ENCODE data around the gene ATP8A2. TPM values are rescaled to one million over a fixed set of nuclear protein-coding genes. Genes with fewer than 3 reads are reported as not detected.
A peak's percentile ranks its signal among the peaks of the same experiment; 100 is the strongest.
"Not testable (repeated sequence)": the region's sequence is repeated elsewhere in the genome, so short reads cannot be mapped to it uniquely, and the experiment has no call there.

The ATP8A2 gene
- total RNA-seq, 4 donors from 2014 or later, result not detected

DNA sequence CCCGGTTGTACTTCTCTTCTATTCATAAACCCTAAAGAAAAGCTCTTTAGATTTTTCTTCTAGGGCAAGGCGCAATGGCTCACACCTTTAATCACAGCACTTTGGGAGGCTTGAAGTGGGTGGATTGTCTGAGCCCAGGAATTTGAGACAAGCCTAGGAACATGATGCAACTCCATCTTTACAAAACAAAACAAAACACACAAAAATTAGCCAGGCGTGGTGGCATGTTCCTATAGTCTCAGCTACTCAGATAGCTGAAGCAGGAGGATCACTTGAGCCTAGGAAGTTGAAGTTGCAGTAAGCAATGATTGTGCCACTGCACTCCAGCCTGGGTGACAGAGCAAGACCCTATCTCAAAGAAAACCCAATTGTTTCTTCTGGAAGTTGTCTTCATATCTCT, 439.7 kb downstream of the ATP8A2 start:
- intact Hi-C loops (cut with DNase I; ENCODE audit: low total_unique reads), result no loop called here
- no peak overlapping the region for H3K27ac ChIP-seq
- H3K9me3 ChIP-seq, result no peaks in the 10 kb centered on the region
- TF ChIP-seq POLR2A (IDR thresholded peaks at IDR 0.05), result no peak
- TF ChIP-seq, protein P1, sequence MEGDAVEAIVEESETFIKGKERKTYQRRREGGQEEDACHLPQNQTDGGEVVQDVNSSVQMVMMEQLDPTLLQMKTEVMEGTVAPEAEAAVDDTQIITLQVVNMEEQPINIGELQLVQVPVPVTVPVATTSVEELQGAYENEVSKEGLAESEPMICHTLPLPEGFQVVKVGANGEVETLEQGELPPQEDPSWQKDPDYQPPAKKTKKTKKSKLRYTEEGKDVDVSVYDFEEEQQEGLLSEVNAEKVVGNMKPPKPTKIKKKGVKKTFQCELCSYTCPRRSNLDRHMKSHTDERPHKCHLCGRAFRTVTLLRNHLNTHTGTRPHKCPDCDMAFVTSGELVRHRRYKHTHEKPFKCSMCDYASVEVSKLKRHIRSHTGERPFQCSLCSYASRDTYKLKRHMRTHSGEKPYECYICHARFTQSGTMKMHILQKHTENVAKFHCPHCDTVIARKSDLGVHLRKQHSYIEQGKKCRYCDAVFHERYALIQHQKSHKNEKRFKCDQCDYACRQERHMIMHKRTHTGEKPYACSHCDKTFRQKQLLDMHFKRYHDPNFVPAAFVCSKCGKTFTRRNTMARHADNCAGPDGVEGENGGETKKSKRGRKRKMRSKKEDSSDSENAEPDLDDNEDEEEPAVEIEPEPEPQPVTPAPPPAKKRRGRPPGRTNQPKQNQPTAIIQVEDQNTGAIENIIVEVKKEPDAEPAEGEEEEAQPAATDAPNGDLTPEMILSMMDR (IDR thresholded peaks at IDR 0.05 in 4 of 5, conservative IDR thresholded peaks at IDR 0.05 in 1 of 5), result no peak
- in situ Hi-C loops (cut with MboI; ENCODE audit: low sequenced_read_pairs in 4 of 4), result no loop called here
- H3K4me3 ChIP-seq, result no peak overlapping the region
- DNase-seq (no peak), ATAC-seq (no peak)
- peaks cover 13 to 15% of the 10 kb centered on the region in 2 donors for H3K4me1 ChIP-seq
- H3K36me3 ChIP-seq, result no peaks in the 10 kb centered on the region
- no peaks in the 10 kb centered on the region for H3K27me3 ChIP-seq

DNA sequence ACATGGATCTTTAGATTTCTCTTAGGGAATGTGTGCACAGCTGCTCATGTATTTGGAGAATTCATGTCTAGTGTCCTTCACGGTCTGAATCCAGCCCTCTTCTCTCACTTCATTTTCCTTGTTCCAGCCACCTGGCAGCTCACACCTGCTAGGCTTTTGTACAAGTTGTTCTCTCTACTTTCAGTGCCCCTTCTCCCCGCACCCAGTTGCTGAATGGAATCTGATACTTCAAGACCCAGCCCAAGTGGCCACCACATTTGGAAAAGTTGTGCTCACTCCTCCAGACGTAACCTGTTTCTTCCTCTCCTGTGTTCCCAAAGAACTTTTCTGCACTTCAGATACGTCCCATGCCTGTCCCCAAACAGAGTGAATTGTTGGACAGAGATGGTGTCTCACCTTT, 444.5 kb downstream of the ATP8A2 start:
- H3K4me1 ChIP-seq, result no peaks in the 10 kb centered on the region
- in situ Hi-C loops (cut with MboI; ENCODE audit: low sequenced_read_pairs in 4 of 4) (no loop called here), intact Hi-C loops (cut with DNase I; ENCODE audit: low total_unique reads) (no loop called here)
- ATAC-seq, result no peak
- H3K27me3 ChIP-seq, result no peaks in the 10 kb centered on the region
- H3K4me3 ChIP-seq, result no peak overlapping the region
- H3K36me3 ChIP-seq, result no peaks in the 10 kb centered on the region
- no peak for TF ChIP-seq POLR2A (IDR thresholded peaks at IDR 0.05)
- TF ChIP-seq, protein P1 (IDR thresholded peaks at IDR 0.05 in 4 of 5, conservative IDR thresholded peaks at IDR 0.05 in 1 of 5), result no peak
- no peak overlapping the region for H3K27ac ChIP-seq
- no peak for DNase-seq
- H3K9me3 ChIP-seq, result no peaks in the 10 kb centered on the region

DNA sequence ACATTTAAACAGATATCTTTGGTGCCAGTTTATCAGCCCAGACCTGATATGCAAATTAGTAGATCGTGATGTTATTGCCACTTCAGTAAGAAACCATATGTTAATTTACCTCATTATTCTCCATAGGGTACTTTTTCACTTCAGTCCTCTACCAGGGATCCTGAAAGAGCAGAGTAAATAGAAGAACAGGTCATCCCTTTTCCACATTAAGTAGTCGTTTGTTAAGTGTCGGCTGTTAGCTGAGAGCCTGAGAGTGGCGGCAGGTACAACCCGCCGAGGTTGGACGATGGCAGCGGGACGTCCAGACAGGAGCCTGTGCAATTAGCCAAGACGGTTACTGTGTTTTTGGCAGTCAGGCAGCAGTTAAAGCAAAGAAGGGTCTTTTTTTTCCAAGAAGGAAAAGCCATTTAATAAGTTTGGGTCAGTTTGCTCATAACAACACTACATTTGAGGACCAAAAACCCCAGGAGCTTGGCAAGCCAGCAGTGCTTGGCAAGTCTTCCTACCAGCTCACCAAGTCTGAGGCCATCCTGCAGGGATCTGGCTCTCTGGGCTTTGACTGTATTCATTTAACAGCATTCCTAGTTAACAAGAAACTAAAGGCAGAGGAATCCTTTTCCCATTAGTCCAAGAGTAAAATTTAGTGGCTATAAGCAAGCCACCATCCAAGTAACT, 448.2 kb downstream of the ATP8A2 start:
- H3K4me1 ChIP-seq, result no peaks in the 10 kb centered on the region
- in situ Hi-C loops (cut with MboI; ENCODE audit: low sequenced_read_pairs in 4 of 4), result no loop called here
- no peak for TF ChIP-seq POLR2A (IDR thresholded peaks at IDR 0.05)
- TF ChIP-seq, protein P1 (IDR thresholded peaks at IDR 0.05 in 4 of 5, conservative IDR thresholded peaks at IDR 0.05 in 1 of 5), result no peak
- DNase-seq (no peak), ATAC-seq (no peak)
- intact Hi-C loops (cut with DNase I; ENCODE audit: low total_unique reads), result no loop called here
- H3K9me3 ChIP-seq, result no peaks in the 10 kb centered on the region
- no peak overlapping the region for H3K27ac ChIP-seq
- no peaks in the 10 kb centered on the region for H3K27me3 ChIP-seq
- H3K4me3 ChIP-seq, result no peak overlapping the region
- H3K36me3 ChIP-seq, result no peaks in the 10 kb centered on the region

DNA sequence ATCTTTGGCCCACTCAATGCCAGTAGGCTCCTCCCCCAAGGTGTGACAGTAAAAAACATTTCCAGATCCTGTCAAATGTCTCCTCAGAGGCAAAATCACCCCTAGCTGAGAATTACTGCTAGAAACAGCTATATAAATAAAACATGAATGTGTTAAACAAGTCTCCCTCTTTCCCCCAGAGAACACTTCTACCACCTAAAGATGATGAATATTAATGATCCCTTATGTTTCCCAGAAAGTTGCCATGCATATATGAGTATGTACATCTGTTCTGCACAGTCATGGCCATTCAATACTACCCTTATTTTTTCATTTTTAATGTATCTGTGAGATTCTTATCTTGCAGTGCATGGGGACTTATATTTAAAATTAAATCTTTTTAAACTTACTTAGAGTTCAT, 450.0 kb downstream of the ATP8A2 start:
- in situ Hi-C loops (cut with MboI; ENCODE audit: low sequenced_read_pairs in 4 of 4) (no loop called here), intact Hi-C loops (cut with DNase I; ENCODE audit: low total_unique reads) (no loop called here)
- no peaks in the 10 kb centered on the region for H3K4me1 ChIP-seq

DNA sequence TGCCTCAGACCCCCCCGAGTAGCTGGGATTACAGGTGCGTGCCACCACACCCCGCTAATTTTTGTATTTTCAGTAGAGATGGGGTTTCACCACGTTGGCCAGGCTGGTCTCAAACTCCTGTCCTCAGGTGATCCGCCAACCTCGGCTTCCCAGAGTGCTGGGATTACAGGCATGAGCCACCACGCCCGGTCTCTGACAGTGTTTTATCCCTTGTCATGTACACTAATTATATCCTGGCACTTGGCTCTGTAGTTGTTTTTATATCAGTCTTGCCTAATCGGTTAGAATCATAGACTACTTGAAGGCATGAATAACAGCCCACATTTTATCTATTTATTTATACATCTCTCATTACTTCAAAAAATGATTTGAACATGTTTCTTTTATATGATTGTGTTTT, 455.4 kb downstream of the ATP8A2 start:
- H3K9me3 ChIP-seq; in situ Hi-C loops (cut with MboI; ENCODE audit: low sequenced_read_pairs in 4 of 4): not testable (repeated sequence)
- ATAC-seq, result peak; percentile 92 to 99

More for the DNA sequence above, 450.0 kb downstream of the ATP8A2 start:
- H3K9me3 ChIP-seq, result no peaks in the 10 kb centered on the region
- DNase-seq (no peak), ATAC-seq (no peak)
- no peak for TF ChIP-seq POLR2A (IDR thresholded peaks at IDR 0.05)
- TF ChIP-seq, protein P1 (IDR thresholded peaks at IDR 0.05 in 4 of 5, conservative IDR thresholded peaks at IDR 0.05 in 1 of 5), result no peak
- no peaks in the 10 kb centered on the region for H3K27me3 ChIP-seq
- H3K36me3 ChIP-seq, result no peaks in the 10 kb centered on the region
- no peak overlapping the region for H3K4me3 ChIP-seq
- H3K27ac ChIP-seq, result no peak overlapping the region

More for the DNA sequence above, 455.4 kb downstream of the ATP8A2 start:
- intact Hi-C loops (cut with DNase I; ENCODE audit: low total_unique reads); H3K4me3 ChIP-seq; H3K36me3 ChIP-seq; H3K27me3 ChIP-seq; H3K4me1 ChIP-seq: not testable (repeated sequence)
- peak overlapping the region in 3 of 4 donors; percentile 18 to 55 (median 39) for H3K27ac ChIP-seq
- DNase-seq, result peak; percentile 31 to 61
